HG03135 (cell line): ENCODE results near the gene ROMO1.
"Not testable (repeated sequence)": the region's sequence is repeated elsewhere in the genome, so short reads cannot be mapped to it uniquely, and the experiment has no call there.

Experiments used
- ATAC-seq: cut with Tn5 transposase; IDR thresholded peaks from one replicate; pipeline ENCODE4 v1.9.1; 2021; ENCODE audit warnings: mild to moderate bottlenecking, moderate library complexity; ENCODE audit not compliant: unreplicated experiment

Gene ROMO1

GRCh38 chr20:35744492-35744841 lies 45.3 kb downstream of the ROMO1 start:
- ATAC-seq: not testable (repeated sequence)
